ENCODE measurements around the gene LRP1.
A peak's percentile ranks its signal among the peaks of the same experiment; 100 is the strongest.

LRP1 gene

DNA sequence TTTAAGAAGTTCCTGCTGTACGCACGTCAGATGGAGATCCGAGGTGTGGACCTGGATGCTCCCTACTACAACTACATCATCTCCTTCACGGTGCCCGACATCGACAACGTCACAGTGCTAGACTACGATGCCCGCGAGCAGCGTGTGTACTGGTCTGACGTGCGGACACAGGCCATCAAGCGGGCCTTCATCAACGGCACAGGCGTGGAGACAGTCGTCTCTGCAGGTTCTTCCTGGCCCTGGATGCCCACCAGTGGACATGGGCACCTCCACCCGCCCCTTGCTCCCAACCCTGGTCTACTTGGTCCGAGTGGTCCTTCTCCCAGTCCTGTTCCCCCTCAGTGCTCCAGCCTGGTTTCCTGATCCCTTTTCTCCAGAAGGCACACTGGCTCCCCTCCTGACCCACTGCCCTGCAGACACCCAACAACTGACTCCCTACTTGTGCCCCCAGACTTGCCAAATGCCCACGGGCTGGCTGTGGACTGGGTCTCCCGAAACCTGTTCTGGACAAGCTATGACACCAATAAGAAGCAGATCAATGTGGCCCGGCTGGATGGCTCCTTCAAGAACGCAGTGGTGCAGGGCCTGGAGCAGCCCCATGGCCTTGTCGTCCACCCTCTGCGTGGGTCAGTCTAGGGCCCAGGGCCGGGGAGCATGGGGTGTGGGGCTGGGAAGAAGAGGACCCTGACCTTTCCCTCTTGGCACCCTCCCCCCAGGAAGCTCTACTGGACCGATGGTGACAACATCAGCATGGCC, 51.2 kb downstream of the LRP1 start:
- Mint-ChIP-seq H3K27me3 (peaks cover 21% of the 10 kb centered on the region), H3K9me3 (no peaks in the 10 kb centered on the region), H3K4me3 (no peak overlapping the region), H3K4me1 (peaks cover 4% of the 10 kb centered on the region), H3K27ac (no peak overlapping the region), H3K36me3 (no peaks in the 10 kb centered on the region)
- CTCF ChIA-PET = interaction anchor here (2.3 to 12.5 kb wide), 3 partner anchors 53 to 171 kb away, joined by 5 to 151 read pairs (median 12); partner anchors contain the start of genes LRP1 and STAT6
- no peak for DNase-seq

DNA sequence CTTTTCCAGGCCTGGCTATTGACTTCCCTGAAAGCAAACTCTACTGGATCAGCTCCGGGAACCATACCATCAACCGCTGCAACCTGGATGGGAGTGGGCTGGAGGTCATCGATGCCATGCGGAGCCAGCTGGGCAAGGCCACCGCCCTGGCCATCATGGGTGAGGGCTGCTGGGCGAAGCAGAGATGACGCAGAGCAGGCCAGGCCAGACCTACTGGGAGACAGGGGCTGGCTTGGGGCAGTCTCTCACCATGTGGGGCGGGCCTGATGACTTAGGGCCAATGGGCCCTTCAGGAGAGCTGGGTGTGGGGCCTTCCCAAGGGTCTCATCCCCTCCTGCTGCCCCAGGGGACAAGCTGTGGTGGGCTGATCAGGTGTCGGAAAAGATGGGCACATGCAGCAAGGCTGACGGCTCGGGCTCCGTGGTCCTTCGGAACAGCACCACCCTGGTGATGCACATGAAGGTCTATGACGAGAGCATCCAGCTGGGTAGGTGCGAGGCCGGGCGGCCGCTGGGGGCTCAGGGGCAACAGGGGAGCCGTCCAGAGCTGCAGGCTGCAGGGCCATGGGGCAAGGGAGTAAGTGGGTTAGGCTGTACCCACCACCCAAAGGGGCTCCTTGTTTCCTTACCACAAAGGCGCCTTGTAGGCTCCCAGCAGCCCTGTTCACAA, 52.2 kb downstream of the LRP1 start:
- no peaks in the 10 kb centered on the region for H3K9me3 Mint-ChIP-seq
- H3K4me3 Mint-ChIP-seq = no peak overlapping the region
- no peak overlapping the region for H3K27ac Mint-ChIP-seq
- H3K27me3 Mint-ChIP-seq = peaks cover 21% of the 10 kb centered on the region
- peaks cover 4% of the 10 kb centered on the region for H3K4me1 Mint-ChIP-seq
- no peaks in the 10 kb centered on the region for H3K36me3 Mint-ChIP-seq
- no peak for DNase-seq
- CTCF ChIA-PET = interaction anchor here (1.6 to 12.5 kb wide), 5 partner anchors 7 to 172 kb away, joined by 5 to 151 read pairs (median 12); partner anchors contain the start of genes LRP1 and STAT6

DNA sequence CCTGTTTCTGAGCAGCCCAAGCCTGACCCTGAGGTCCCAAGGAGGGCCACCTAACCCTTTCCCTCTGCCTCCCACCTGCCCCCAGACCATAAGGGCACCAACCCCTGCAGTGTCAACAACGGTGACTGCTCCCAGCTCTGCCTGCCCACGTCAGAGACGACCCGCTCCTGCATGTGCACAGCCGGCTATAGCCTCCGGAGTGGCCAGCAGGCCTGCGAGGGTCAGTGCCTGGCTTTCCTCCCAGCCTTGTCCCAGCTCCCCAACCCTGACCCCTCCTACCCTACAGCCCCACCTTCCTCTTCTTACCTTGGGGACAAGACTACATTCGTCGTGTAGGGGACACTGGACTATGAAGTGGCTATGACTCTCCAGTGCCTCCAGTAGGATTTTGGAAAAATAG, 52.8 kb downstream of the LRP1 start:
- Mint-ChIP-seq H3K36me3 (no peaks in the 10 kb centered on the region), H3K9me3 (no peaks in the 10 kb centered on the region), H3K4me3 (no peak overlapping the region), H3K27ac (no peak overlapping the region), H3K27me3 (peaks cover 21% of the 10 kb centered on the region), H3K4me1 (peaks cover 4% of the 10 kb centered on the region)
- CTCF ChIA-PET = interaction anchor here (1.0 to 12.5 kb wide), 6 partner anchors 8 to 173 kb away, joined by 3 to 151 read pairs (median 10); partner anchors contain the start of genes LRP1 and STAT6
- DNase-seq = no peak

GRCh38 chr12:57181561-57182155, 53.4 kb downstream of the LRP1 start:
- Mint-ChIP-seq H3K27ac (no peak overlapping the region), H3K4me3 (no peak overlapping the region), H3K27me3 (peaks cover 21% of the 10 kb centered on the region), H3K36me3 (no peaks in the 10 kb centered on the region), H3K4me1 (peaks cover 4% of the 10 kb centered on the region), H3K9me3 (no peaks in the 10 kb centered on the region)
- DNase-seq = no peak
- CTCF ChIA-PET = interaction anchor here (0.8 to 12.5 kb wide), 8 partner anchors 9 to 173 kb away, joined by 3 to 151 read pairs (median 6); partner anchors contain the start of genes LRP1 and STAT6

DNA sequence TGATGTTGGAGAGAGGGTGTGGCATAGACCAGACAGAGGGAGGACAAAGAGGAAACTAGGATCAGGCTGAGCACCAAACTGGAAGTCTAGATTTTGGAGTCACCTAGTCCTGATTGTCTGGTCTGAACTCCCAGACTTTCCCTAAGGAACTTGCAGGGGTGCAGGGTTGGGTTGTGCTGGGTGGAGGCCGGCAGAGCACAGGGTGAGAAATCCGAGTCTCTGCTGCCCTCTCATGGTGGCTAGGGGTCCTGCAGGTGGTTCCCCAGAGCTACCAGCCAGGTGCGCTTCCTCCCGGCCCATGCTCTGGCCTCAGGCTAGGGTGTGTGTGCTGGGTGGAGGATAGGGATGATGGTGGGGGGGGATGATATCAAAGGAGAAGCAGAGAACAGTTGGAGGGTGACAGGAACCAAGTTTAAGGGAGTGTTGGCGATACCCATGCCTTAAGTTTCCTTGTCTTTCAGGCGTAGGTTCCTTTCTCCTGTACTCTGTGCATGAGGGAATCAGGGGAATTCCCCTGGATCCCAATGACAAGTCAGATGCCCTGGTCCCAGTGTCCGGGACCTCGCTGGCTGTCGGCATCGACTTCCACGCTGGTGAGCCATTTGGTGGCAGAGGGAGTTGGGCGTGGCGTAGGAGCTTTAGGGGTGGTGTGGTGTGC, 54.8 kb downstream of the LRP1 start:
- no peak overlapping the region for H3K27ac Mint-ChIP-seq
- H3K27me3 Mint-ChIP-seq = peaks cover 21% of the 10 kb centered on the region
- no peak overlapping the region for H3K4me3 Mint-ChIP-seq
- peaks cover 4% of the 10 kb centered on the region for H3K4me1 Mint-ChIP-seq
- no peaks in the 10 kb centered on the region for H3K9me3 Mint-ChIP-seq
- no peaks in the 10 kb centered on the region for H3K36me3 Mint-ChIP-seq
- peak; percentile 88 for DNase-seq
- CTCF ChIA-PET = interaction anchor here (0.6 to 12.5 kb wide), 14 partner anchors 10 to 425 kb away, joined by 3 to 151 read pairs (median 3); partner anchors contain the start of genes LRP1 and STAT6

DNA sequence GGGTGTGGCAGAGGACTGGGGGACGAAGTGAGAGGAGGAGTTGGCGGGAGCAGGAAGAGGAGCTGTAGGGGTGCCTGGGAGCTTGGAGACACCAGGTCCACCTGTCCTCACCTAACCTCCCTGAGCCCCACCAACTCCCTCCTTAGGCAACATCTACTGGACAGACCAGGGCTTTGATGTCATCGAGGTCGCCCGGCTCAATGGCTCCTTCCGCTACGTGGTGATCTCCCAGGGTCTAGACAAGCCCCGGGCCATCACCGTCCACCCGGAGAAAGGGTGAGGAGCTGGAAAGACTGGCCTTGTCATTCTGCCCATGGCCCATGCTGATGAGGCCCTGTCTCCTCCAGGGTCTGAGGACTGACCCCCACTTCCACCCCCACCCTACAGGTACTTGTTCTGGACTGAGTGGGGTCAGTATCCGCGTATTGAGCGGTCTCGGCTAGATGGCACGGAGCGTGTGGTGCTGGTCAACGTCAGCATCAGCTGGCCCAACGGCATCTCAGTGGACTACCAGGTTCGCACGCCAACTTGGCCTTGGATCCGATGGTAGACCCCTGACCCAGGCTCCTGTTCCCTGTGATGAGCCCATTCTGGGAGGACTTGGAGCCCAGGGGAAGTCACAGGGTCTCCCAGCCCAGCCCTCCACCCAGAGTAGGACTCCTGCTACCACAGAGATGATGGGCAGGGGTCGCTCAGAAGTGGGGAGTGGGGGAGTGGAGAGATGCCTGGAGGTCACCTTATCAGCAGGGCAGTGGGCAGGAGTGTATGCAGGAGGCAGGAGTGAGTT, 55.8 kb downstream of the LRP1 start:
- peaks cover 4% of the 10 kb centered on the region for H3K4me1 Mint-ChIP-seq
- H3K27ac Mint-ChIP-seq = no peak overlapping the region
- CTCF ChIA-PET = interaction anchor here (0.9 to 12.5 kb wide), 8 partner anchors 9 to 193 kb away, joined by 3 to 151 read pairs (median 3); partner anchors contain the start of gene LRP1
- no peak overlapping the region for H3K4me3 Mint-ChIP-seq
- no peak for DNase-seq
- peaks cover 21% of the 10 kb centered on the region for H3K27me3 Mint-ChIP-seq
- H3K9me3 Mint-ChIP-seq = no peaks in the 10 kb centered on the region
- no peaks in the 10 kb centered on the region for H3K36me3 Mint-ChIP-seq

DNA sequence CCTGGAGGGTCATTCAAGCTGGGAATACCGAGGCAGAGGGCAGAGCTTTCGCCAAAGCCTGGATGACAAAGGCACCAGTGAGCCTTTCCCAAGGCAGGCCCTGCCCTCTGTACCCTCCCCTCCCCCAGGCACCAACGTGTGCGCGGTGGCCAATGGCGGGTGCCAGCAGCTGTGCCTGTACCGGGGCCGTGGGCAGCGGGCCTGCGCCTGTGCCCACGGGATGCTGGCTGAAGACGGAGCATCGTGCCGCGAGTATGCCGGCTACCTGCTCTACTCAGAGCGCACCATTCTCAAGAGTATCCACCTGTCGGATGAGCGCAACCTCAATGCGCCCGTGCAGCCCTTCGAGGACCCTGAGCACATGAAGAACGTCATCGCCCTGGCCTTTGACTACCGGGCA, 57.1 kb downstream of the LRP1 start:
- H3K27ac Mint-ChIP-seq = no peak overlapping the region
- H3K27me3 Mint-ChIP-seq = peaks cover 16% of the 10 kb centered on the region
- DNase-seq = no peak
- H3K36me3 Mint-ChIP-seq = no peaks in the 10 kb centered on the region
- peaks cover 4% of the 10 kb centered on the region for H3K4me1 Mint-ChIP-seq
- no peaks in the 10 kb centered on the region for H3K9me3 Mint-ChIP-seq
- H3K4me3 Mint-ChIP-seq = no peak overlapping the region
- CTCF ChIA-PET = interaction anchor here (0.9 to 12.5 kb wide), 5 partner anchors 8 to 116 kb away, joined by 3 to 151 read pairs (median 4); partner anchors contain the start of gene LRP1

- no peak for DNase-seq
- Mint-ChIP-seq H3K9me3 (no peaks in the 10 kb centered on the region), H3K27me3 (peaks cover 16% of the 10 kb centered on the region), H3K36me3 (no peaks in the 10 kb centered on the region), H3K27ac (no peak overlapping the region), H3K4me3 (no peak overlapping the region), H3K4me1 (peaks cover 4% of the 10 kb centered on the region)
- CTCF ChIA-PET = interaction anchor here (0.8 to 12.5 kb wide), 7 partner anchors 10 to 267 kb away, joined by 3 to 151 read pairs (median 5); partner anchors contain the start of gene LRP1
These were observed 57.7 kb downstream of the LRP1 start for GRCh38 chr12:57185906-57186508.

DNA sequence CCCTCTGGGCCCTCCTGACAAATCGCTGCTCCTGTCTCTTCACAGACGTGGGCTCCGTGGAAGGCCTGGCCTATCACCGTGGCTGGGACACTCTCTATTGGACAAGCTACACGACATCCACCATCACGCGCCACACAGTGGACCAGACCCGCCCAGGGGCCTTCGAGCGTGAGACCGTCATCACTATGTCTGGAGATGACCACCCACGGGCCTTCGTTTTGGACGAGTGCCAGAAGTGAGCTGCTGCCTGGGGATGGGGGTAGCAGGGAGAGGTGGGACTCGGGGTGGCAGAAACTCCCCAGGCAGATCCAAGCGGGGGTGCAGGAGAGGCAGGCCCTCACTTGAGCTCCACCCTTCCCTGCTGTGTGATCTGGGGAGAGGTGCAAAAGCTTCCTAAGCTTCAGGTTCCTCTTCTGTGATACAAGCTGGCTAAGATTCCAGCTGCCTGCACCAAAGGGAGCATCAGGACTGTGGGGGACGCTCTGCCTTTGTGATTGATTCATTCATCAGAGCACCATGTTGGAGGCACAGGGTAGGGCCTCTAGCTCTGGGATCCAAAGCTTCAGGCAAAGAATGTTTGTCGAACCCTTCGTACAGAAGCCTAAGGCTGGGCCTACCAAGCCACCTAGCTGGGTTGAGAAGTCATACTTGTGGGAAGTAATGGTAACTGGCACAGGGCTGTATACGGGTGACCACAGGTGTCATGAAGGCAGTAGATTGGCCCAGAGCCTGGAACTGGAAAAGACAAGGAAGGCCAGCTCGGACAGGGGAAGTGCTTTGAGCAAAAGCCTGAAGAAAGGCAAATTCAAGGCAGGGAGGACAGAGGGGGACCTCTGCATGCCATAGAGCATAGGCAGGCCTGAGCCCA, 59.2 kb downstream of the LRP1 start:
- no peak overlapping the region for H3K4me3 Mint-ChIP-seq
- CTCF ChIA-PET = interaction anchor here (1.2 to 12.5 kb wide), 6 partner anchors 12 to 118 kb away, joined by 4 to 151 read pairs (median 8); partner anchors contain the start of gene LRP1
- H3K4me1 Mint-ChIP-seq = peaks cover 4% of the 10 kb centered on the region
- no peak for DNase-seq
- H3K36me3 Mint-ChIP-seq = no peaks in the 10 kb centered on the region
- no peak overlapping the region for H3K27ac Mint-ChIP-seq
- H3K9me3 Mint-ChIP-seq = peaks cover 2% of the 10 kb centered on the region
- H3K27me3 Mint-ChIP-seq = peaks cover 10% of the 10 kb centered on the region

GRCh38 chr12:57188090-57188425, 59.8 kb downstream of the LRP1 start:
- H3K36me3 Mint-ChIP-seq = no peaks in the 10 kb centered on the region
- CTCF ChIA-PET = interaction anchor here (1.2 to 12.5 kb wide), 3 partner anchors 26 to 62 kb away, joined by 4 to 151 read pairs (median 16); partner anchors contain the start of gene LRP1
- peaks cover 6% of the 10 kb centered on the region for H3K27me3 Mint-ChIP-seq
- H3K27ac Mint-ChIP-seq = no peak overlapping the region
- DNase-seq = no peak
- peaks cover under 1% of the 10 kb centered on the region for H3K4me1 Mint-ChIP-seq
- no peak overlapping the region for H3K4me3 Mint-ChIP-seq
- H3K9me3 Mint-ChIP-seq = peaks cover 2% of the 10 kb centered on the region

DNA sequence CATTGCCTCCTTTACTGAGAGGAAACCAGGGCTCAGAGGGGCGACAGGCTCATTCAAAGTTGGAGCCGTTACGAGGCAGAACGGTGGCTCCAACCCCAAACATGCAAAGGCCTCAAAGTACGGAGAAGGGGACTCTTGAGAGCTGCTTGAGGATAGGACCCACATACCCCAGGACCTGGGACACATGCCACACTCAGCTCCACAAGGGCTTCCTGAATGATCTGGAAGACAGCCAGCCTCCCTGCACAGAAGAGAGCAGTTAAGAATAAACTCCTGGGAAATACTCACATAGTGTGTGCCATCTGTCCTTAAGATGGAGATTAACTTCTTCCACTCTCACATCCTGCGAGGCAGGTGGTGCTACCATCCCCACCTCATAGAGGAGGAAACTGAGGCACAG, 61.8 kb downstream of the LRP1 start:
- Mint-ChIP-seq H3K4me1 (no peaks in the 10 kb centered on the region), H3K9me3 (peaks cover 2% of the 10 kb centered on the region), H3K27ac (no peak overlapping the region), H3K4me3 (no peak overlapping the region), H3K27me3 (peaks cover 3% of the 10 kb centered on the region), H3K36me3 (no peaks in the 10 kb centered on the region)
- DNase-seq = no peak
- CTCF ChIA-PET = interaction anchor here (4.8 to 12.5 kb wide), 2 partner anchors 24 to 64 kb away, joined by 16 to 151 read pairs; partner anchors contain the start of gene LRP1

DNA sequence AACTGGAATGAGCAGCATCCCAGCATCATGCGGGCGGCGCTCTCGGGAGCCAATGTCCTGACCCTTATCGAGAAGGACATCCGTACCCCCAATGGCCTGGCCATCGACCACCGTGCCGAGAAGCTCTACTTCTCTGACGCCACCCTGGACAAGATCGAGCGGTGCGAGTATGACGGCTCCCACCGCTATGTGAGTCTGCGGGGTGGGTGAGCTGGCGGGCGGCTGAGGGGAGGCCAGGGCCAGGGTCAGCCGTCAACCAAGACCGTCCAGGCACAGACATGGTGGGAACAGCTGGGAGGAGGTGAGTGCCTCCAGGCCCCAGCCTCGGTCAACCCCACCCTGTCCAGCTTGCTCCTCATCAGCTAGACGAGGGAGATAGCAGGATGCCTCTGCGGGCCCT, 62.5 kb downstream of the LRP1 start:
- no peaks in the 10 kb centered on the region for H3K36me3 Mint-ChIP-seq

More for the DNA sequence above, 62.5 kb downstream of the LRP1 start:
- Mint-ChIP-seq H3K4me3 (no peak overlapping the region), H3K9me3 (peaks cover 2% of the 10 kb centered on the region), H3K27me3 (peaks cover 6% of the 10 kb centered on the region), H3K27ac (no peak overlapping the region), H3K4me1 (no peaks in the 10 kb centered on the region)
- no peak for DNase-seq
- CTCF ChIA-PET = interaction anchor here (4.8 kb wide), 1 partner anchor 23 kb away, joined by 16 read pairs; no protein-coding TSS in a partner anchor
